Measurements from ENCODE around the gene UBE2L5. TPM values are rescaled to one million over a fixed set of nuclear protein-coding genes. Genes with fewer than 3 reads are reported as not detected.
A peak's percentile ranks its signal among the peaks of the same experiment; 100 is the strongest.
"Not testable (repeated sequence)": the region's sequence is repeated elsewhere in the genome, so short reads cannot be mapped to it uniquely, and the experiment has no call there.

UBE2L5 gene
- total RNA-seq, 1 donor from 2014 or later, result not detected

DNA sequence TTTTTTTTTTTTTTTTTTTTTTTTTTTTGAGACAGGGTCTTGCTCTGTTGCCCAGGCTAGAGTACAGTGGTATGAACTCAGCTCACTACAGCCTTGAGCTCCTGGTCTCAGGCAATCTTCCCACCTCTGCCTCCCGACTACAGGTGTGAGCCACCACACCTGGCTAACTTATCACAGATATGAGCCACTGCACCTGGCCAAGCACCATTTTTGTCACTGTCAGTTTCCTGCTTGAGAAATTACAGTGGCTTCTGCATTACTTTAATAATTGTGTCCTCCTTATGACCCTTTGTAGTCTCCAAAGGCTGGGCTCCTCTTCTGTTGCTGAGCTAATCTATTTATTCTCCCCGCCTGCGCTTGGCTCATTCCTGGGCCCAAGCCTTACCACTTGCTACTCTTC, 16.0 kb downstream of the UBE2L5 start:
- intact Hi-C loops (cut with micrococcal nuclease), result no loop called here
- H3K36me3 Mint-ChIP-seq (ENCODE audit: low read depth), result peaks cover 3% of the 10 kb centered on the region
- H3K4me1 Mint-ChIP-seq, result peaks cover 13% of the 10 kb centered on the region
- no peak overlapping the region for H3K27ac Mint-ChIP-seq
- no peak for DNase-seq
- peaks cover 17% of the 10 kb centered on the region for H3K27me3 Mint-ChIP-seq
- peaks cover 4% of the 10 kb centered on the region for H3K9me3 Mint-ChIP-seq
- H3K4me3 Mint-ChIP-seq, result no peak overlapping the region

GRCh38 chr13:30440910-30441703, 18.8 kb downstream of the UBE2L5 start:
- intact Hi-C loops (cut with micrococcal nuclease), result loop anchor here (1.0 kb wide), 1 partner anchor 11 kb away; no protein-coding TSS in a partner anchor
- H3K36me3 Mint-ChIP-seq (ENCODE audit: low read depth), result peaks cover 3% of the 10 kb centered on the region
- H3K4me1 Mint-ChIP-seq, result peaks cover 10% of the 10 kb centered on the region
- no peak for DNase-seq
- peaks cover 16% of the 10 kb centered on the region for H3K27me3 Mint-ChIP-seq
- H3K27ac Mint-ChIP-seq, result peak overlapping the region; percentile 49
- peaks cover 4% of the 10 kb centered on the region for H3K9me3 Mint-ChIP-seq
- no peak overlapping the region for H3K4me3 Mint-ChIP-seq

GRCh38 chr13:30442926-30443325, 20.6 kb downstream of the UBE2L5 start:
- H3K9me3 Mint-ChIP-seq, result peaks cover 4% of the 10 kb centered on the region
- H3K27ac Mint-ChIP-seq, result no peak overlapping the region
- no peak for DNase-seq
- intact Hi-C loops (cut with micrococcal nuclease), result no loop called here
- peaks cover 3% of the 10 kb centered on the region for H3K36me3 Mint-ChIP-seq (ENCODE audit: low read depth)
- H3K27me3 Mint-ChIP-seq, result peaks cover 8% of the 10 kb centered on the region
- peaks cover 12% of the 10 kb centered on the region for H3K4me1 Mint-ChIP-seq
- no peak overlapping the region for H3K4me3 Mint-ChIP-seq

- H3K4me1 Mint-ChIP-seq, result peaks cover 12% of the 10 kb centered on the region
- H3K27me3 Mint-ChIP-seq; DNase-seq; H3K9me3 Mint-ChIP-seq; H3K4me3 Mint-ChIP-seq; H3K27ac Mint-ChIP-seq; intact Hi-C loops (cut with micrococcal nuclease); H3K36me3 Mint-ChIP-seq (ENCODE audit: low read depth): not testable (repeated sequence)
These were observed 21.2 kb downstream of the UBE2L5 start for GRCh38 chr13:30443491-30443890.

DNA sequence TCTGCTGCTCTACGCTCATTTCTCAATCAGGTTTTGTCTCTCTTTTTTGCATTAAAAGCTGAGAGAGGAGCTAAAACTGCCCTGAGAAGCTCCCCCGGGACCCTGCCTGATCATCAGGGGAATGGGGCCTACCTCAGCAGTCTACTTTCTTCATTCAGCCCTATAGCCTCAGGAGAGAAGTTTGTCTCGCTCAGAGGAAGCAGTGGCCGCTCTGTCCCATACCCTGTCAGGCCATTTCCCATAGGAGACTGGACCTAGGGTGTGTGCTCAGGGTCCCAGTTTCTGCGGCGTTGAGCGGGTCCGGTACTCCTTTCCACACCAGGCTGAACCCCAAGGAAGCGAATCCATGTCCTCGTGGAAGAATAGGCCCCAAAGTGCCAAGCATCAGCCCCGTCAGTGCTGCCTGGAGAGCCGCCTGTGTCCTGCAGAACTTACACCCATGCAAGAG, 21.7 kb downstream of the UBE2L5 start:
- Mint-ChIP-seq H3K36me3 (ENCODE audit: low read depth) (peaks cover 3% of the 10 kb centered on the region), H3K27me3 (peaks cover 5% of the 10 kb centered on the region), H3K4me3 (no peak overlapping the region), H3K27ac (no peak overlapping the region), H3K9me3 (peaks cover 4% of the 10 kb centered on the region), H3K4me1 (peaks cover 12% of the 10 kb centered on the region)
- intact Hi-C loops (cut with micrococcal nuclease), result no loop called here
- no peak for DNase-seq

GRCh38 chr13:30446126-30446500, 23.8 kb downstream of the UBE2L5 start:
- no peak overlapping the region for H3K4me3 Mint-ChIP-seq
- peaks cover 7% of the 10 kb centered on the region for H3K4me1 Mint-ChIP-seq
- DNase-seq, result no peak
- no peaks in the 10 kb centered on the region for H3K9me3 Mint-ChIP-seq
- H3K27ac Mint-ChIP-seq, result no peak overlapping the region
- H3K27me3 Mint-ChIP-seq, result peaks cover 5% of the 10 kb centered on the region
- intact Hi-C loops (cut with micrococcal nuclease), result no loop called here
- peaks cover under 1% of the 10 kb centered on the region for H3K36me3 Mint-ChIP-seq (ENCODE audit: low read depth)

- Mint-ChIP-seq H3K4me3 (no peak overlapping the region), H3K27me3 (peaks cover 5% of the 10 kb centered on the region), H3K4me1 (peaks cover 2% of the 10 kb centered on the region), H3K27ac (no peak overlapping the region), H3K36me3 (ENCODE audit: low read depth) (no peaks in the 10 kb centered on the region), H3K9me3 (no peaks in the 10 kb centered on the region)
- no peak for DNase-seq
- intact Hi-C loops (cut with micrococcal nuclease), result no loop called here
These were observed 26.1 kb downstream of the UBE2L5 start for GRCh38 chr13:30448441-30448840.

GRCh38 chr13:30450066-30450465, 27.8 kb downstream of the UBE2L5 start:
- peaks cover 2% of the 10 kb centered on the region for H3K4me1 Mint-ChIP-seq
- intact Hi-C loops (cut with micrococcal nuclease), result no loop called here
- H3K4me3 Mint-ChIP-seq, result no peak overlapping the region
- no peak for DNase-seq
- H3K9me3 Mint-ChIP-seq, result no peaks in the 10 kb centered on the region
- peaks cover 5% of the 10 kb centered on the region for H3K27me3 Mint-ChIP-seq
- H3K27ac Mint-ChIP-seq, result no peak overlapping the region
- no peaks in the 10 kb centered on the region for H3K36me3 Mint-ChIP-seq (ENCODE audit: low read depth)

GRCh38 chr13:30451476-30451875, 29.2 kb downstream of the UBE2L5 start:
- H3K27me3 Mint-ChIP-seq; H3K36me3 Mint-ChIP-seq (ENCODE audit: low read depth); H3K4me3 Mint-ChIP-seq; H3K4me1 Mint-ChIP-seq; intact Hi-C loops (cut with micrococcal nuclease); H3K27ac Mint-ChIP-seq; H3K9me3 Mint-ChIP-seq; DNase-seq: not testable (repeated sequence)

- no peak for DNase-seq
- Mint-ChIP-seq H3K36me3 (ENCODE audit: low read depth) (peaks cover 14% of the 10 kb centered on the region), H3K27me3 (no peaks in the 10 kb centered on the region), H3K27ac (no peak overlapping the region), H3K9me3 (no peaks in the 10 kb centered on the region), H3K4me3 (no peak overlapping the region), H3K4me1 (peaks cover 3% of the 10 kb centered on the region)
- intact Hi-C loops (cut with micrococcal nuclease), result no loop called here
These were observed 31.4 kb downstream of the UBE2L5 start for GRCh38 chr13:30453727-30454126.

DNA sequence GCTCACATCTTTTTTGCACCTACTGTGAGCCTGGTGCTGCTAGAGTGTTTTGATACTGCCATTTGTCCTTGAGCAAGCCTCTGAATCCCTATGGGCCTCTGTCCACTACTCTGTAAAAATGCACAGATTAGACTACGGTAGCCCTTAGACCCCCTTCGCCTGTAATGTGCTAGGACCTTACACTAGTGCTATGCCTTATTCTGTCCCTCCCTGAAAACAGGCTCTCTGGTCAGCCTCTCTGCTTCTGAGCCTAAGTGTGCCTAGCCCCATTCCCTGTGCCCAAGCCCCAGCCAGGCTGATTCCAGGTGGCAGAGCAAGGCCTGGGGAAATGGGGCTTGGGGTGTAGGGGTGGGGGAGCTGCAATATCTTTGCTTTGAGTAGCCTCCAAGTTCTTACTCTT, 32.7 kb downstream of the UBE2L5 start:
- no peak overlapping the region for H3K27ac Mint-ChIP-seq
- H3K9me3 Mint-ChIP-seq, result no peaks in the 10 kb centered on the region
- H3K4me3 Mint-ChIP-seq, result no peak overlapping the region
- peaks cover 22% of the 10 kb centered on the region for H3K36me3 Mint-ChIP-seq (ENCODE audit: low read depth)
- DNase-seq, result no peak
- no peaks in the 10 kb centered on the region for H3K27me3 Mint-ChIP-seq
- peaks cover 6% of the 10 kb centered on the region for H3K4me1 Mint-ChIP-seq
- intact Hi-C loops (cut with micrococcal nuclease), result no loop called here

DNA sequence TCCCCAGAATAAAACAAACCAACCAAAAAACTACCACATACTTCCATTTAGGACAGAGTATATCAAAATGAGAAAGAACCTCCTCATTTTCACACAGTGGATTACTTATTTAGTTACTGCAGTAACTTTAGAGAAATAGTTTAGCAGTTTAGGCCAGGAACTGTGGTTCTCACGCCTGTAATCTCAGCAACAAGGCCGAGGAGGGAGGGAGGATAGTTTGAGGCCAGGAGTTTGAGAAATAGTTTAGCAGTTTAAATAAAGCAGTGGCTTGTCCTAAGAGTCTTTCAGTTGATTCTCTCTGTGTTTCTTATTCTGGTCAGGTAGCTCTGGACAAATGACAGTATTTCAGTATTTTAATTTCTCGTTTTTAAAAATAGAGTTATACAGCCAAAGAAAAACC, 34.0 kb downstream of the UBE2L5 start:
- peaks cover 23% of the 10 kb centered on the region for H3K36me3 Mint-ChIP-seq (ENCODE audit: low read depth)
- intact Hi-C loops (cut with micrococcal nuclease), result no loop called here
- no peak overlapping the region for H3K4me3 Mint-ChIP-seq
- peaks cover 7% of the 10 kb centered on the region for H3K4me1 Mint-ChIP-seq
- H3K9me3 Mint-ChIP-seq, result no peaks in the 10 kb centered on the region
- H3K27ac Mint-ChIP-seq, result no peak overlapping the region
- H3K27me3 Mint-ChIP-seq, result no peaks in the 10 kb centered on the region
- no peak for DNase-seq

DNA sequence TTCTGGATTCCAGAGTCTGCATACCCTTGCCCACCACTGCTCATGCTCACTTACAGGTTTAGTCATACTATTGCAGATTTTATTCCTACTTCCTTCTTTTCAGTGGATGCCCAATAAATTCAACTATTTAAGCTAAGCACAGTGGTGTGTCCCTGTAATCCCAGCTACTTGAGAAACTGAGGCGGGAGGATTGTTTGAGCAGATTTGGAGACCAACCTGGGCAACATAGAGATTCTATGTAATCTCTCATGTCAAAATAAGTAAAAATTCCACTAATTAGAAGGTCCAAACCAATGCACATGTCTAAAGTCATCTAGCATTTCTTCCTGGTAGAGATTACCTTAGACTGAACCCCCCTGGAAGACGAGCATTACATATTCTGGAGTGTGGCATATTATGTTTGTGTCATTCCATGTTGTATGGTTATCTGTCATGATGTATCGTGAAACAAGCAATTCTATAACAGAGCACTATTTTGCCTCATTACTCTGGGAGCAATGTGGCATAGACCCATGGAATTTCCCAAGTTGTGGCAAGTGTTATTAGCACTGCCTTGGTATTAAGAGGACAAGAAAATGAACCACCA, 35.1 kb downstream of the UBE2L5 start:
- peaks cover 33% of the 10 kb centered on the region for H3K36me3 Mint-ChIP-seq (ENCODE audit: low read depth)
- H3K4me3 Mint-ChIP-seq, result no peak overlapping the region
- no peaks in the 10 kb centered on the region for H3K27me3 Mint-ChIP-seq
- intact Hi-C loops (cut with micrococcal nuclease), result no loop called here
- peaks cover 16% of the 10 kb centered on the region for H3K4me1 Mint-ChIP-seq
- no peaks in the 10 kb centered on the region for H3K9me3 Mint-ChIP-seq
- no peak overlapping the region for H3K27ac Mint-ChIP-seq
- no peak for DNase-seq

- peak overlapping the region; percentile 61 for H3K4me3 Mint-ChIP-seq
- H3K9me3 Mint-ChIP-seq, H3K27me3 Mint-ChIP-seq: not testable (repeated sequence)
- DNase-seq, result peak; percentile 66
- H3K27ac Mint-ChIP-seq, result peak overlapping the region; percentile 76
- peaks cover 54% of the 10 kb centered on the region for H3K36me3 Mint-ChIP-seq (ENCODE audit: low read depth)
- intact Hi-C loops (cut with micrococcal nuclease), result loop anchor here (1.0 to 10.0 kb wide), 3 partner anchors 213 to 867 kb away; partner anchors contain the start of gene SLC7A1
- H3K4me1 Mint-ChIP-seq, result peaks cover 31% of the 10 kb centered on the region
These were observed 39.2 kb downstream of the UBE2L5 start for GRCh38 chr13:30461279-30462066.

Data from activated CD4-positive, alpha-beta T cell treated with anti-CD3 and anti-CD28 coated beads, Interleukin-2, amount 10 ng/mL, durations not matched to agents 24 days and 14 days (primary cell).